Measurements from ENCODE around the gene INTS11.

INTS11 gene

DNA sequence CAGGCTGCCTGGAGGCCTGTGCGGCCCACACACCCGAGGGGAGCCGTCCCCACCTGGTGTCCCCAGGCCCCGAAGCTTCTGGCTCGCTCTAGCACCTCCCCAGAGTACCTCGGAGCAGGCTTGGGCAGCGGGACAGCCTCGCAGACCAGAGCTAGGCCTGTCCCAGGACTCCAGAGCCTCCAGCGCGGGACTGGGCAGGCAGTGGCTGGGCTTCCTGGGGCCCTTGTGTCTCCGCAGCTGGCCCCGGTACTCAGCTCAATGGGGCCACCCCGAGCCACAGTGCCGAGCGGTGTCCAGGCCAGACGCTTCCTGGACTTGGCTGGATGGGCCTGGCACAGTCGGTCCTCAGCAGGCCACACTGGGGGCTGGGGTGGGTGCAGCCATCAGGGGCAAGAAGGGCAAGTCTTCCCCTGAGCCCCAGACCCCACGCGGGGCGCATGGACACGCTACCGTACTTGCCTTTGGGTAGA lies 39.3 kb downstream of the INTS11 start:
- DNase-seq (ENCODE audit: low spot score): no peak

DNA sequence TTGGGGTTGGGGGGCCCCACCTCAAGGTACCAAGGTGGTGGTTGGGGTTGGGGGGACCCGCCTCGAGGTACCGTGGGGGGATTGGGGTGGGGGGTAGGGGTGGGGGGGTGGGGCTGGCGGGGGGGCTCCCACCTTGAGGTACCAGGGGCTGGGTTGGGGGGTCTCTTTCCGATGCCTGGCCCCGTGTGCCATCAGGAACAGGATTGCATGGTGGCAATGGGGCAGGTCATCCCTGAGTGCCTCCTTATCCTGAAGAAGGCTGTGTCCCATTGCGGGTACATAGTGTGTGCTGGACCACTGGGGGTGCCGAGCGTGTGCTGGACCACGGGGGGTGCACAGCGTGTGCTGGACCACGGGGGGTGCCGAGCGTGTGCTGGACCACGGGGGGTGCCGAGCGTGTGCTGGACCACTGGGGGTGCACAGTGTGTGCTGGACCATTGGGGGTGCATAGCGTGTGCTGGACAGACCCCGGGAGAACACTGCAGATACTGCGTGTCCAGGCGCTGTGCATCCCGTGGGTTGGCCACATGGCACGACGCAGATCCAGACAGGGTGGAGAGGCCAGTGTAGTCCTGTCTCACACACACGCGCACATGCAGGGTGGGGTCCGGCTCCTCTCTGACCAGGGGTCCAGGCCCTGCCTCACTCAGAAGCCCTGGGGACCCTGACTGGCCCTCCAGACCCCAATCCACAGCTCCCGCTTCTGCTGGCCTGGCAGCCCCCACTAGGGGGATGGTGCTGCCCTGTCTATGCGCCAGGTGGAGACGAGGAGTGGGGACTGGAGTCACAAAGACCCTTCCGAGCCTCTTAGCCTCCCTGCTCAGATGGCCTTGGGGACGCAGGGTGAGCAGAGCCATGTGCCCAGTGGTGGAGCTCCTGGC lies 40.0 kb downstream of the INTS11 start:
- DNase-seq (ENCODE audit: low spot score): no peak

DNA sequence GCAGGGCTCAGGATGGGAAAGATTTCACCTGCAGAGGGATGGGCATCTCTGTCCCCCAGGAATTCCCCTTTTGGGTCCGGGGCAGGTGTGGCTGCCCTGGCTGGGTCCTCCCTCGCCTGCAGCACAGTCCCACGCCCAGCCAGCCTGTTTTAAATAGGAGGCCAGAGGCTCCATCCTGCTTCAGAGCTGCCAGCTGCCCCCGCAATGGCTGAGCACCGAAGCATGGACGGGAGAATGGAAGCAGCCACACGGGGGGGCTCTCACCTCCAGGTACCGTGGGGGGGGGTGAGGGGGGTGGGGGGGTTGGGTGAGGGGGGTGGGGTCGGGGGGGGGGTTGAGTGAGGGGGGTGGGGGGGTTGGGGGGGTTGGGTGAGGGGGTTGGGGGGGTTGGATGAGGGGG lies 40.6 kb downstream of the INTS11 start:
- peak; percentile 41 for DNase-seq (ENCODE audit: low spot score)

DNA sequence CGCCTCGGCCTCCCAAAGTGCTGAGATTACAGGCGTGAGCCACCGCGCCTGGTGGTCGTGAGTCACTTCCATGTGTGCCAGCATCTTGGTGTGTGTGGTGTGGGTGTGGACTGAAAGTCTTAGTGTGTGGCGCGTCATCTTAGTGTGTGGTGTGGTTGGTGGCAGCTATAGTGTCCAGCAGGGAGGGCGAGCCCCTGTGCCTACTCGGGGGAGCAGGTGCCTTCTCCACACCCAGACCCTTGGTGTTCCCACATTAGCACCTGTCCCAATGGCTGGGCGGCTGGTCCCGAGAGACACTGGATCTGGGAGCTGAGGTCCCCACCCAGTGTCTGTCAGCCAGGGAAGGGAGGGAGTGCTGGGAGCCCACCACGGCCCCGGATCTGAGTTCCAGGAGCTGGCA lies 41.5 kb downstream of the INTS11 start:
- no peak for DNase-seq (ENCODE audit: low spot score)

DNA sequence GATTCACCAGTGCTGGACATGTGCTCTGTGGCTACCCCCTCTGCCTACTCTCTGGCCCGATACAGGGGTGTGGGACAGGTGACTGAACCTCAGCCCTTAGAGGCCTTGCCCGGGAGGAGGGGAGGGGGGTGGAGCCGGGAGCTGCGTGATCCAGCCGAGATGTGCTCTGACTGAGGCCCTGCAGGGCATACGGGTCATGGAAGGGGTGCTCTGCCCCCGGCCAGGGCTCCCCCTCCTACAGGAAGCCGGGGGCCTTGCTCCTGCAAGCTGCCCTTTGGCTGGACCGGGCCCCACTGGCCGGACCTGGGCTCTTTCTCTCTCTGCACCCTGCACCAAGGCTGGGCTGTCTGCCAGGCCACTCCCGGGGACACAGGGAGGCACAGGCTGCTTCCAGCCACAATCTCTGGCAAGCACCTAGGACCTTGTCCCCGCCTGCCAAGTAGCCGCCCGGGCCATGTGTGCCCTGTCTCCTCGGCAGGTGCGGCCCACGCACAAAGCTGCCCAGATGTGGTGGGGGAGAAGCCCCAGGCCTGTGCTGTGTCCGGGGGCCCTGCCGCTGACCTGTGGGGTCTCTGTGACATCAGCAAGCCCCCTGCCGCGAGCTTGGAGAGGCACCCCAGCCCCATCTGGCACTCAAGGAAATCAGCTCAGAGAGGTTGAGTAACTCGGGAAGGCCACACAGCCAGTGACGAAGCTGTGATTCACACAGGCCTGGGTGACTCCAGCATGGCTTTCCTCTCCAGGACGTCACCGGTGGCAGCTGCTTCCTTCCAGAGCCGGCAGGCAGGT lies 42.7 kb downstream of the INTS11 start:
- DNase-seq (ENCODE audit: low spot score): no peak

DNA sequence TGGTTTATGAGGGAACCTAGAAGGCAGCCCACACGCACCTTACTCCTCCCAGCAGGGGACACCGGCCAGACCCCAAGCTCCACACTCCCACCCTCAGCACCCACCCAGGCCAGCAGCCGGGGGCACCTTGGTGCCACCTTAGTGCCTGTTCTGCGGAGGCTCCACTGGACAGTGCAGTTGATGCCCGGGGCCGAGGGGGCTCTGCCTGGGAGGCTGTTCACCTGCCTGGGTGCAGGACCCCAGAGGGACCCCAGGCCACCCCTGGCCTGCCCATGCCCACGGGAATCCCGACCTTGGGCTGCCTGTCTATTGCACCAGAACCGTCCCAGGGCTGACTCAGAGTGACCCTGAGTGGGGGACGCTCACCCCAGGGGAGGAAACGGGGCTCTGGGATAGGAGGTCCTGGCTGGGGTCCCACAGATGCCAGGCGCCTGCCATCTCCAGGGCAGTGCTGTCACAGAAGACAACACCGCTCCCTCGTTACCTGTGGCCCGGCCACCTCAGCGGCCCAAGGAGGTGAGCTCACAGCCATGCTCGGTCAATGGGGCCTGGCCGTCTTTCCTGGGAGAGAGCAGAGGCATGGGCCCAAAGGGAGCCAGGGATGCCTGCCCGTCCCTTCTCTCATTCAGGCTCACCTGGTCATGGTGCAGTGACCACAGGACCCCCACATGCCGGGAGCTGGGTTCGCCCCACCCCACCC lies 43.5 kb downstream of the INTS11 start:
- DNase-seq (ENCODE audit: low spot score): no peak

DNA sequence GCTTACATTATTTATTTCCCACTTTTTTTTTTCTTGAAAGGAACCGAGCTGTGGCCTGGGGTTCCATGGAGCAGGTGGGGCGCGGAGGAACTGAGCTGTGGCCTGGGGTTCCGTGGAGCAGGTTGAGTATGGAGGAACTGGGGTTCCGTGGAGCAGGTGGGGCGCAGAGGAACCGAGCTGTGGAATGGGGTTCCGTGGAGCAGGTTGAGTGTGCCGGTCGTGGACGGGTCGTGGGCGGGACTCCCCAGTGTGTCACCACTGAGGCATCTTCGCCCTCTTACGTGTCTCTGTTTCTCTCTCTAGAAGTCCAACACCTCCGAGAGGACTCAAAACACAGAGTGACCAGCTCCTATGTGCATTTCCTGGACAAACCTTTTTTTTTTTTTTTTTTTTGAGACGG lies 45.4 kb downstream of the INTS11 start:
- DNase-seq (ENCODE audit: low spot score): no peak

DNA sequence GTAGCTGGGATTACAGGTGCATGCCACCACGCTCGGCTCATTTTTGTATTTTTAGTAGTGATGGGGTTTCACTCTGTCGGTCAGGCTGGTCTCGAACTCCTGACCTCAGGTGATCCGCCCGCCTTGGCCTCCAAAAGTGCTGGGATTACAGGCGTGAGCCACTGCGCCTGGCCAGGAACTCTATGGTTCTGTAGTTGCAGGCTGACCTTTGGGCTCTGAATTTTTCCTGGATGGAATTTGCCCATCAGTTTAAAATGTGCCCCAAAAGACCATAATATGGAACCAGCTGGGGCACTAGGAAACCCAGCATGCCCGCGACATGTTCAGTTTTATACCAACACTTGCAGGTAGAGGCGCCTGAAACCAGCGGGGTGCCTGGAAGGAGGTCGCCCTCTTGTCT lies 45.8 kb downstream of the INTS11 start:
- DNase-seq (ENCODE audit: low spot score): no peak

DNA sequence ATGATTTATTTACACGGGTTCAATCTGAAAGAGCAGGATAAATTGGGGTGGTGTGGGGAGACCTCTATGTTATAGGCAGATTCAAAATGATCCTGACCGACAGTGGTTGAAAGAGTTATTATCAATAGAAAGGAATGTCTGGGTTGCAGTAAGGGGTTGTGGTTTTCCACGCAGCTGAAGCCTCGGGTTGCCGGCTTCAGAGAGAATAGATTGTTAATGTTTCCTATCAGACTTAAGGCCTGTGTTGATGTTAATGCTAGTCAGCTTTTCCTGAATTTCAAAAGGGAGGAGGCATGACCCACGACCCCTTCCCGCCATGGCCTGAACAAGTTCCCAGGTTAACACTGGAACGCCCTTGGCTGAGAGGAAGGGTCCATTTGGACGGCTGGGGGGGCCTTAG lies 48.6 kb downstream of the INTS11 start:
- no peak for DNase-seq (ENCODE audit: low spot score)

DNA sequence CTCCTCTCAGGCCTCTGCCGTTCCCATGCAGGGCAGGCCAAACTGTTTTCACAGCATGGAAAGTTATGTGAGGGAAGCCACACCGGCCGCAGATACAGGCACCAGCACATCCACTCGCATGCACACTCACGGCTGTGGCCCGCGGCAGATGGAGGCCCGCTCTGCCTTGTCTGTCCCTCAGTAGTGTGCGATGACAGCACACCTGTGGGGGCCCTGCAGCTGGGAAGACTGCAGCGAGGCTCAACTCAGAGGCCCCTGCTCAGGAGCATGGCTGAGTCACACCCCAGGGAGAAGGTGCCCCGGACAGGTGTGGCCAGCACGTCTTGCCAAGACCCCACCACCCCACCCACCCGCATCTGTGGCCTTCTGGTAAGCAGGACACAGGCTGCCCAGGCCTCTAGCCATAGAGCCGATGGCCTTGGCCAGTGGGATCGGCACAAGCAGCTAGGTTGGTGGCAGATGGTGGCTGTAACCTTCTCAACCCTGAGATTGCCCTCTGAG lies 49.5 kb downstream of the INTS11 start:
- DNase-seq (ENCODE audit: low spot score): no peak

DNA sequence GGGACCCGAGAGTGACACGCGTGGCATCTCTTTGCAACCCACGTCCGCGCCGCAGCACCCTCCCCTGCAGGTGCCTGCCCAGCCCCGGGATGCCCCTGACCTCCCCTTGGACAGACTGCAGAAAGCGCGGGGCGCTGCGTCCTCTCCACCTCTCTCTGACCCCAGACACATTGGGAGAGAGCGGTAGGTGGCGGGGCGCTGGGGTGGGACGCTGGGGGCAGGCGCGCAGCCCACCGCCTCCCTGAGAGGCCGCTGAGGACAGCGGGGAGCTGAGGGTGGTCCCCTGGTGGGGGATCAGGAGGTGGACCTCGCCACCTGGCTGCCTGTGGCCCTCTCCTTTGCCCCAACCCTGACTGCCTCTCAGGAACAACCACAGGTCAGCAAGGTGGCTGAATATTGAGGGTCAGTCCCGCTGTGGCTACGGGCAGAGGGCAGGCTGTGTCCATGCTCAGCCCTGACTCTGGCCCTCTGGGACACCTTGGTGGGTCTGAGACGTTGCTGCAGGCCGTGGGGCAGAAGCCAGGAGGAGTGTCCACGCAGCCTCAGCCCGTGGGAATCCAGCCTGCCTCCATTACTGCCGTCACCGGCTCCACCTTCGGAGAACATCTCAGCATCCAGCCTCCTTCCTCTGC lies 50.0 kb downstream of the INTS11 start:
- no peak for DNase-seq (ENCODE audit: low spot score)

DNA sequence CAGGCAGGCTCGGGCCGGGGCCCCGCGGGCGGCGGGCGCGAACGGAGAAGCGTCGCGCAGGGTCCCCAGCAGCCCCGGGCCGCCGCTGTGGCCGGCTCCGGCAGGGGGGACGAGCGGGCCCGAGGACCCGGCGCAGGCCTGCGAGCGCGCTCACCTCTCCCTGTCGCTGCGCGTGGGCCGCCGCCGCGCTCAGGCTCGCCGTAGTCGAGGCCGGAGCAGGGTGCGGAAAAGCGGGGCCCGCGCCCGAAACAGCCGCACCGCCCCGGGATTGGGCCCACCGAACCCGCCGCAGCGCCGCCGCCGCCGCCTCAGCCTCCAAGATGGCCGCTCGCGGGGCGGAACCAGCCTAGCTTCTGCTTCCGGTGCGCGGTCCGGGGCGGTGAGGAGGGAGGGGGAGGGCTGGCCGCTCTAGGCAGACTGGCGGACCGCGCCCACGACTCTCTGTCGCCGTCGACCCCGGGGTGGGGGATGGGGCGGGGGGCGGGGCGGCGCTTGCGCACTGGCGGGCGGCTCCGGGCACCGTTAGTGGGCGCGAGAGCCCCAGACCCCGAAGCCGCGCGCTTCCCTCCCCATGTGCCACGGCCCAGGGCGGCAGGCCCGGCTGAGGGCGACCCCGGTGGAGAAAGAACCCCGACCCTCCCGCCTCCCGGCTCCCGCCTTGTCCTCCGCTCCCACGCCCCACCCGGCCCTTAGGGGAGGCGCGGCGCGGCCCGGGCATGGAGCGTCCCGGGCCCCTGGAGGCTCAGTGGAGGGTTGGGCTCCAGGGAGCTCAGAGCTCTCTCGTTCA lies 50.8 kb downstream of the INTS11 start, which contains the start of gene UBE2J2:
UBE2J2 (minus strand) TSS at position 343 of the 787 bp plus-strand sequence. CDS start 5,862 bp downstream, outside the sequence.
- DNase-seq (ENCODE audit: low spot score): peak; percentile 96

DNA sequence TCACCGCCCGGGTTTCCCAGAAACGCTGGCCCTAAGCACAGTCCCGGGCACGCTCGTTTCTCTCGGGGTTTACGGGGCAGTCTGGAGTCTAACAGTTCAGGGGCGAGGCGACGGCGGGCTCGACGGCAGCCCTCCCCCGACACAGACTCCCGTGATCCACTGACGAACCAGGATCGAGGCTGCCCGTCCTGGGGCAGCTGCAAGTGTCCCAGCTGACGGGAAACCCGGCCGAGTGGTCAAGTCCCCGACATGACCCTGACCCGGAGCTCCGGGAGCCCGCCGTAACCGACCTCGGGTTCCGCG lies 51.3 kb downstream of the INTS11 start:
- no peak for DNase-seq (ENCODE audit: low spot score)

DNA sequence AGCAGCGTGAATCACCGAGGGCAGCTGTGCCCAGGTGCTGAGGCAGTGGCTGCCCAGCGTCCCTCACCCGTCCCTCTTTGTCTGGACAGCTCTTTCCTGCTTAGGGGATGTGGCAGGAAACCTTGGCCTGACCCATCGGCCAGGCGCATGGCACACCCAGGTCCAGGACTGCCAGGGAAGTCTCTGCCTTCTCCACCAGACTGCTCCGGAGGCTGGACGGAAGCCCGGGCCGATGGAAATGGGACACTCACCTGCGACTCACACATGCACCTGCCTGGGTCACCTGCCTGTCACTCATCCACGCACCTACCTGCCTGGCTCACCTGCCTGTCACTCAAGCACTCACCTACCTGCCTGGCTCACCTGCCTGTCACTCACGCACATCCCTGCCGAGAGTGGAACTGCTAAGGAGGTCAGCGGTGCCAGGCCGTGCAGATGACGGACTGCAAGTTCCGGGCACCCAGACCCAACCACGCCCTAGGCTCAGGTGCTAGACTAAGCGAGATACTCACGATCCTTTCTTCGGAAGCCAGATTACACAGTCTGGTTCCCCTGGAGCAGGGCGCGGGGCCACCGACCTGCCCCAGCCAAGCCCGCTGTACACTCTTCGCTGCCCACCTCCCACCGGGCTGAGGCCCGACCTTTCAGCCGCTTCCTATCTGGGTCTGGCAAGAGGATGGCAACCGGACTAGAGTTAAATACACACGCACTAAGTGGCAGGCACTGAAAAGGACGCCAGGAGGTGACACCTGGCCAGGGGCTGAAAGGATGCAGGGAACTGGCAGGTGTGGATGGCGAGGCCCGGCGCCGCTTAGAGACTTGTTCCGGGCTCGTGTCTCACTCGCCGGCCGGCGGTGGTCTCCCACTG lies 51.9 kb downstream of the INTS11 start:
- no peak for DNase-seq (ENCODE audit: low spot score)

DNA sequence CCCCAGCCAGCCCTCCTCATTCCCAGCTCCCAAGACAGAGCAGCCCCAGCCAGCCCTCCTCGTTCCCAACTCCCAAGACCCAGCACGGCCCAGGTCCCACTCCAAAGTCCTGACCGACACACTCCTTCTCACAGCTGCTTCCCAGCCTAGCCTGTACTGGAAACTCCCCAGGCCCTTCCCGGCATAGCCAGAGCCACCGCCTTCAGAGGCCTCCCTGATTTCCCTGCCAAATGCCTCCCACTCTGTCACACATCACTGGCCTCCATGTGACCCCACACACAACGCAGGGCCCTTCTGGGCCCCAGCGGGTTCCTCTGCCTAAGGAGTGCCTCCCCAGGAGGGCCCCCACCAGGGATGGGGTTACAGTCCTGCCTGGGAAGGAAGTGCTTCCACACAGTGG lies 53.6 kb downstream of the INTS11 start:
- DNase-seq (ENCODE audit: low spot score): no peak

DNA sequence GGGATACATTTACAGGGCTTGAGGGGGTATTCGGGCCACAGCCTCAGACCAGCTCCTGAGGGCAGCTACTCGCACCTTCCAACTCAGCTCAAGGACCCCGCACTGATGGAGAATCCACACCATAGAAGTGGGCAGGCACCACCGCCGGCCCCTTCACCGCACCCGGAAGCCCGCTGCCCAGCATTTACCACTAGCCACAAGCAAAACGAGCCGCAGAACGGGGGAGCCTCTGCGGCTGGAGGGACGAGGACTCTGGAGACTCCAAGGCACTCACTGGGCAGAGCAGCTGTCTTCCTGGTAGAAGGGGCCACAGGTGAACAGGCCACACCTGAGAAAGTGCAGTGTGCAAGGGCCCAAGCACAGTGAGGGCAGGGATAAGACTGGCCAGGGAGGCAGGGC lies 56.2 kb downstream of the INTS11 start:
- DNase-seq (ENCODE audit: low spot score): no peak

DNA sequence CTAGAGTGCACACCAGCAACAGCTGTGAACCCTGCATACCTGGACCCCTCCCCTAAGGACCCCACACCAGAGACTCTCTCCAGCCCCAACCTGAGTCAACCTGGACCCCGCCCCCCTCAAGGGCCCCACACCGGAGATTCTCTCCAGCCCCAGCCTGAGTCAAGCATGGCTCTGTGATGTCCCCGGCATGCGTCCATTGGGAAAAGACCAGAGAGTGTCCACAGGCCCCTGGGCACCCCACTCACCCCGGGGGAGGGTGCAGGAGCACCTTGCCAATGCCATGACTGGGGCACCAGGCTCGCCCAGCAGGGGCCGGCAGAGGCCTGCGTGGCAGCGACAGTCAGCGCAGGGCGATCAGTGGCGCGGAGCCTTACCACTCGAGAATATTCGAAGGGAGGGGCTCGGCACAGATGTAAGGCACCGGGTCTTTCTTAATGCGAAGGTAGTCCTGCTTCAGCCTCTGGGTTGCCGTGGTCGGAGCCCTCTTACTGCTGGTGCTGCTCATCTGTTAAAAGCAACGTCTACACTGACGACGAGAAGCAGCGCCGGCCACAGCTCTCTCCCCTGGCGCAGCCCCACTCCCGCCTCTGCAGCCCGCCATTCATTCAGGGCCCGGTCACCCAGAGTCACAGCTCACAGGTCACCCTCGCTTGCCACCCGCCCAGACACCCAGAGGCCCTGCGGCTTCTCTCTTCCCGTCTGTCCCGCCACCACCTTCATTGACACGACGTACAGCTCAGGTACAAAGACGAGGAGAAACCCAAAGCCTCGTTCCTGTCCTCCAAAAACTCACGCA lies 56.8 kb downstream of the INTS11 start:
- DNase-seq (ENCODE audit: low spot score): no peak

DNA sequence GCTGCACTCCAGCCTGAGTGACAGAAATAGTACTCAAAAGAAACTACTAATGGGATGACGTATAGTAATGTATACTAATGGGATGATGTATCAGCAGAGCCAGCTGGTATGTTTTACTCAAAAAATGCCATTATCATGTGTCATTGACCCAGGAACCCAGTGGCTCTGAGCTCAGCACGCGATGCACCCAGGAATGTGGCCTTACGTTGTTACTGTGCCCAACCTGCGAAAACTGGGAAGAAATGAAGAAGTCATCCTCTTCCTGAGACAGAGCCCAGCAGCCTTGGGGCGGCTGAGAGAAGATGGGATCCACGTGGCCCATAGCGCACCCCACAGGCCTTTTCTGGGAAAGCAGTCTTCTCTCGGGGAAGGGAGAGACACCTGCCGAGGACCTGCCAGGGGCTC lies 59.6 kb downstream of the INTS11 start:
- DNase-seq (ENCODE audit: low spot score): no peak

DNA sequence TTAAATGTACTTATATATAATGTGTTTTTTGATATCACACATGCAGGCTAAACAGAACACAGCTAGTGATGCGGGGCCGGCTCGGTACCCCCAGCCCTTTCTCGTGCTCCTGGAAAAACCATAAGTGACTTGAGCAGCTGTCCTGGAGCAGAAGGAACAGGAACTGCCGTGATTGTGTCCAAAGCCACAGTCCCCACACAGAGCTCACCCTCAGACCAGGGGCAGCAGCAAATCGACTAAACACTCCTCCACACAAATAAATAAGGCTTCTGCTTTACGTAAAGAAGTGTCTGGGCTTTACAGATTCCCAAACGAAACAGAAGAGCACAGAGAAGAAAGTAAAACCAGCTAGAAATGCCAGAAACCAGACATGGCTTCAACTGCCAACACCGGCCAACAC lies 60.4 kb downstream of the INTS11 start:
- DNase-seq (ENCODE audit: low spot score): no peak

Measured in germinal center (tissue), 1 donor.